GM03348 (cell line): Measurements from ENCODE around the gene SEL1L2.
"Not testable (repeated sequence)": the region's sequence is repeated elsewhere in the genome, so short reads cannot be mapped to it uniquely, and the experiment has no call there.

Source experiments
- DNase-seq: peaks from one replicate; pipeline ENCODE4 v3.0.0; 2012; ENCODE audit warnings: low spot score

Gene SEL1L2, protein sequence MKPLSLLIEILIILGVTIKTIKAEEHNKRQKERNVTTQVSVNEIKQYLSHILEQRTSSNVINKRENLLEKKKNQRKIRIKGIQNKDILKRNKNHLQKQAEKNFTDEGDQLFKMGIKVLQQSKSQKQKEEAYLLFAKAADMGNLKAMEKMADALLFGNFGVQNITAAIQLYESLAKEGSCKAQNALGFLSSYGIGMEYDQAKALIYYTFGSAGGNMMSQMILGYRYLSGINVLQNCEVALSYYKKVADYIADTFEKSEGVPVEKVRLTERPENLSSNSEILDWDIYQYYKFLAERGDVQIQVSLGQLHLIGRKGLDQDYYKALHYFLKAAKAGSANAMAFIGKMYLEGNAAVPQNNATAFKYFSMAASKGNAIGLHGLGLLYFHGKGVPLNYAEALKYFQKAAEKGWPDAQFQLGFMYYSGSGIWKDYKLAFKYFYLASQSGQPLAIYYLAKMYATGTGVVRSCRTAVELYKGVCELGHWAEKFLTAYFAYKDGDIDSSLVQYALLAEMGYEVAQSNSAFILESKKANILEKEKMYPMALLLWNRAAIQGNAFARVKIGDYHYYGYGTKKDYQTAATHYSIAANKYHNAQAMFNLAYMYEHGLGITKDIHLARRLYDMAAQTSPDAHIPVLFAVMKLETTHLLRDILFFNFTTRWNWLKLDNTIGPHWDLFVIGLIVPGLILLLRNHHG

DNA sequence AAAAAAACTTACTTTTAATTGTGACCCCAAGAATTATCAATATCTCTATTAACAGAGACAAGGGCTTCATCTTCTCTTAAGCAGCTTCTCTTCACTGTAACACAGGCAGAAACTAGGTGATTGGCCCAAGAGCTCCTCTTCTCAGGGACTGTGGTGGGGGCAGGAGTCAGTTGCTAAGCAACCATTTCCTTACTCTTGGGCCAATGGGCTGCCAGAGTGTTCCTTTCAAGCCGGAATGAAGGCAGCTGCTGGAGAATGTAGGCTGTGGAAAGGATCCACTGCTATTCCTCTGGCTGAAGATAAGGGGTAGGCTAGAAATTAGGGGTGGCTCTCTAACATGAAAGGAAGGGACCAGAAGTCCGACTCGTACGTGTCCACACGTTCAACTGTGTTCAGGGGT, at the start of gene SEL1L2:
TSS of gene SEL1L2 (minus strand) at position 150 of the 400 bp plus-strand sequence. CDS start at position 70, 80 bp downstream.
- DNase-seq = no peak

DNA sequence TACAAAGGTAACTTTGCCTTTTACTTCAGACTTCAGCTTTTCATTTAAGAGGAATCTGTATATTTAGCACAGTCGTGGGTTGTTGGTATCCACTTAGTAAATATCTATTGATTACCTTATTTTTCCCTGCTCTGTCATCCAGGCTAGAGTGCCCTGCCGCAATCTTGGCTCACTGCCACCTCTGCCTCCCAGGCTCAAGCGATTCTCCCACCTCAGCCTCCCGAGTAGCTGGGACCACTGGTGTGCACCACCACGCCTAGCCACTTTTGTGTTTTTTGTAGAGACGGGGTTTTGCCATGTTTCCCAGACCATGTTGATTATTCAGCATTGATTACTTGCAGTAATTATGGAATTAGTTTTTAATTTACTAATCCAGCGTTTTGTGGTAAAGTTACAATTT, 46.2 kb upstream of the SEL1L2 start:
- no peak for DNase-seq

DNA sequence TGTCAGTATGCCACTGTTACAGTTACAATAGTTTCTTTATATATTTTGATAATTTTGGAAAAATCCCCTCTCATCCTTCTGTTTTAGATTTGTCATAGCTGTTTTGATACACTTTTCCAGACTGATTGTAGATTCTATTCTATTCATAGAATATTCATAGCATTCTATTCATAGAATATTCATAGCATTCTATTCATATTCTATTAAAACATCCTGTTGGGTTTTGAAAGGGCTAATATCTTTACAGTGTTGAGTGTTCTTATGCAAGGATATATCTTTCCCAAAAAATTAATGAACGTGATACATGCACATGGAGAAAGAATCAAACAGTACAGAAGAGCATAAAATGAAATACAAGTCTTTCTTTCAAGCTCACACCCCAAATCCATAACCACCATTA, 42.9 kb upstream of the SEL1L2 start:
- DNase-seq = no peak

DNA sequence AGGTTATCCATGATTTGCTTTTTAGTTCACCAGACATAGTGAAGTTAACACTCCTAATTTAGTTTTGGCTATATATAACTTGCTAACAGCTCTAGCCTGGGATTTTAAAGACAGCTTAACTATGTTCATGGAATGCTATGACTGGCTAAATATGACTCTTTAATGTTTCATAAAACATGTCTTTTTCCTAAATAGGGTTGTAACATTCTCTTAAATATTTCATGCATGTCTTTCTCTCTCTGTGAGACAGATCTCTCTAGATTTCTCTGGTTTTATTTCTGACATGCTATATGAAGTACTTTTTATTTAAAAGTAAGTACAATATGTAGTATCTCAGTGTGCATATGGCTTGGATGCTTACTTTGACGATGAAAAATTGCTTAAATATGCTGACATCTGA, 40.6 kb upstream of the SEL1L2 start:
- DNase-seq = no peak

DNA sequence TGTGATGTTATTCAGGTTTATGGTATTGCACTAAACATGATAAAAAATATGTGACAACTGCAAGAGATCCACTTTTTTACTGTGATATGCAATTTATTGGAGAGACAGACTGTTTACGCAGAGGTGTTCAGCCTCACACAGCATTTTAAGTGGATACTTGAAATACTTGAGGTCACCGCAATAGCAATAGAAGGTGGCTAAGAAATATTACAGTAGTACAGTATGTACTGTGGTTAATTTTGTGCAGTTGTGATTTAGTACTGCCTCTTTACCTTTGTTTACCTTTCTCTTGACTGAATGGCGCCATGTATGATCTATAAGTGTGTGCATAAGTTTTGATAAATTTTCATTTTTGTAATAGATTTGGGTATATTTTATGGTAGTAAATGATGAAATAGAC, 22.3 kb upstream of the SEL1L2 start:
- DNase-seq = no peak

DNA sequence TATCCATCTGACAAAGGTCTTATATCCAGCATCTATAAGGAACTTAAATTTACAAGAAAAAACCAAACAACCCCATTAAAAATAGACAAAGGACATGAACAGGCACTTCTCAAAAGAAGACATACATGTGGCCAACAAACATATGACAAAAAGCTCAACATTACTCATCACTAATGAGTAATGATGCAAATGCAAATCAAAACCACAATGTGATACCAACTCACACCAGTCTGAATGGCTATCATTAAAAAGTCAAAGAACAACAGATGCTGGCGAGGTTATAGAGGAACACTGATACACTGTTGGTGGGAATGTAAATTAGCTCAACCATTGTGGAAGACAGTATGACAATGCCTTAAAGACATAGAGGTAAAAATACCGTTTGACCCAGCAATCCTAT, 18.8 kb upstream of the SEL1L2 start:
- no peak for DNase-seq

DNA sequence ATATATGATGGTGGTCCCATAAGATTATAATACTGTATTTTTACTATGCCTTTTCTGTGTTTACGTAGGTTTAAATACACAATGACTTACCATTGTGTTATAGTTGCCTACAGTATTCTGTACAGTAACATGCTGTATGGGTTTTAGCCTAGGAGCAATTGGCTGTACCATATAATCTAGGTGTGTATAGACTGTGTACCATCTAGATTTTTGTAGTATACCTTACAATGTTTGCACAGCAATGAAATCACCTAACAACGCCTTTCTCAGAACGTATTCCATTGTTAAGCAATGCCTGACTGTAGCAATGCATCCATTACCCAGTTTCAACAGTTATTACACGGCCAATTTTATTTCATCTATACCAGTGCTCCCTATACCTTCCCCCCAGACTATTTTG, 15.6 kb upstream of the SEL1L2 start:
- no peak for DNase-seq

DNA sequence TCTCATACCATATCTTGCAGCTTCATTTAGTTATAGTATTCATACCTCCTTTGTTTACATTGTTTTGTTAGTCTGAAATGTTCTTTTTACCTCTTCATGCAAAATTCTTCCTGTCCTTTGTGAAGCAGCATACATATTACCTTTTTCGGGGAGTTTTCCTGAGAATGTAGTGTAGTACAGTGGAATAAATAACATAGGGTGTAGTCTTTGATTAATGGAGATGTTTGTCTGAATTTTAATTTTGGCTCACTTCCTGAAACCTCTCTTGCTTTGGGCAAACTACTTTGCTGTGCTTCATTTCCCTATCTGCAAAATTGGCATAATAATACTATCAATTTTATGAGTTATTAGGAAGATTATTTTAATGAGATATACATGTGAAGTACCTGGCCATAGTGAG, 10.5 kb upstream of the SEL1L2 start:
- DNase-seq = no peak

DNA sequence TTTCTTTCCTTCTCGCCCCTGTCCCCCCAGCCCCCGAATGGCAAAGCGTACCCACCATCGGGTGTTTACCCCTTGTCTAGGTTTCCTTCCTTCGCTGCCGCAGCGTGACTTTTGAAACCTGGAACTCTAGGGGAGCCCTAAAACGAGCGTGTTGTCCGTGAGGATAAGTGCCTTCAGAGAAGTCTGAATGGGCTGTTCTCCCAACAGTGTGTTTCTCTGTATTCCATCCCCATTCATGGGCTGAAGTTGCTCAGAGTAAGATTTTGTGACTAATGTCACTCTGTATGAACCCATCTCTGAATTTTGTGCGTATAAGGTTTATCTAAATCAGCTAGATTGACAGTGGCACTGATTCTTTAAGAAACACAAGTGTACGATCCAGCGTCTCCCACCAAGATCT, 5.9 kb upstream of the SEL1L2 start:
- no peak for DNase-seq

DNA sequence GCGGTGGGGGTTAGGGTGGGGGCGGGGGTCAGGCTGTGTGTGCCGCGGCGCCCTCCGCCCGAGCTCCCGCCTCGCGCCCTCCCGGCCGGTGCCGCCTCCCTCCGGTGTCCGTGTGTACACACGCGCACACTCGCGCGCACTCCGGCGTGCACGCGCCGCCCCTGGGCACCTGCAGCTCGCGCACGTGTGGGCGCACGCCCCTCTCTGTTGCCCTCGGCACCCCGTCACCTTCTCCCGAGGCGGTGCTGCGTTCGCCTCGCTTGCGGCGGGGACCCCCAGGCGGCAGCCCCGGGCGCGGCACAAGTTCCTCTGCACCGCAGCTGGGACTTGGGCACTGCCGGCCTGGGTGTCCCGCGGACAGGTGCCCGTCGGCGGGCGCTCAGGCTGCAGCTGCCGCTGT, 5.4 kb upstream of the SEL1L2 start:
- peak; percentile 63 for DNase-seq

DNA sequence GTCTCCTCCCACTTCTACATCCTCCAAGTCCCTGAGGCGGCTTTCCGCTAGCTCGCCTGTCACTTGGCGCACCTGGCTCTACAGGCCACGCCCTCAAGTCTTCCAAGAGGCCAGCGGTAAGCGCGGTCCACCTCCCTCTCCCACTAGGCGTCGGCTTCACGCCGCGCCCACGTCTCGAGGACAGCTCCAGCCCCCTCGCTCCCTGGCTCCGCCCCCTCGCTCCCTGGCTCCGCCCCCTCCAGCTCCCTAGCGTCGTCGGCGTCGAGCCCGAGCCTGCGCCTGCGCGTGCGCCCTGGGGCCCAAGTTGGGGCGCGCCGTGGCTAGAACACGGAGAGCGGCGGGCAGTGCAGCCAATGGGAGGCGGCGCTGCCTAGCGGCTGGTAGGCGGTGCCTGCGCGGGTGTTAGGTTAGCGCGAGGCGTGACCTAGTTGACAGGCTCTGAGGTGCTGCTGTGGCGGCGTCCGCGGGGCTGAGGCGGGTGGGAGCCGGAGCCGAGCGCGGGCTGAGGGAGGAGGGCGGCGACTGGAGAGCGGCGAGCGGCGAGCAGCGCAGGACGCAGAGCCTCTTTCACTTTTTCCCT, 4.8 kb upstream of the SEL1L2 start, which contains the start of gene MACROD2:
TSS of gene MACROD2 (plus strand) at position 431 of the 580 bp plus-strand sequence.
- DNase-seq = peak; percentile 100

DNA sequence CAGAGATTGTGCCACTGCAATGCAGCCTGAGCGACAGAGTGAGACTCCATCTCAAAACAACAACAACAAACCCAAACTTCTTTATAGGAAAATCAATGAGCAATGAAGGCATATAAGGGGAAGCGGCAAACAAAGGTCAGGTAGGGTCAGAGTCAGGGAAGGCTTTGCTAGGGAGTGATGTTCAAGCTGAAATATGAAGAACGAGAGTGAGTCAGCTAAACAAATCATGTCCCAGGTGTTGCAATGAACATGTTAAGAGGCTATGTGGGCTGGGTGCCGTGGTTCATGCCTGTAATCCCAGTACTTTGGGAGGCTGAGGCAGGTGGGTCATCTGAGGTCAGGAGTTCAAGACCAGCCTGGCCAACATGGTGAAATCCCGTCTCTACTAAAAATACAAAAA, 1.5 kb upstream of the SEL1L2 start:
- not testable (repeated sequence) for DNase-seq

DNA sequence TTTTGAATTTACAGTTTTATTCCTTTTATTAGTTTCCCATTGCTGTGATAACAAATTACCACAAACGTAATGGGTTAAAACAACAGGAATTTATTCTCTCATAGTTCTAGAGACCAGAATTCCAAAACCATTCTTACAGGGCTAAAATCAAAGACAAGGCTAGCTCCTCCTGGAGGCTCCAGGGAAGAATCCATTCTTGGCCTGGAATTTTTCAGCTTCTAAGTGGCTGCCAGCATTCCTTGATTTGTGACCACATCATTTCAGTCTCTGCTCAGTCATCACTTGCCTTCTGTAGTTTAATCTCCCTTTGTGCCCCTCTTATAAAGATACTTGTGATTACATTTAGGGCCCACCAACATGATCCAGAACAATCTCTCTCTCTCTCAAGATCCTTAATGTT, 897 bp upstream of the SEL1L2 start:
- no peak for DNase-seq

DNA sequence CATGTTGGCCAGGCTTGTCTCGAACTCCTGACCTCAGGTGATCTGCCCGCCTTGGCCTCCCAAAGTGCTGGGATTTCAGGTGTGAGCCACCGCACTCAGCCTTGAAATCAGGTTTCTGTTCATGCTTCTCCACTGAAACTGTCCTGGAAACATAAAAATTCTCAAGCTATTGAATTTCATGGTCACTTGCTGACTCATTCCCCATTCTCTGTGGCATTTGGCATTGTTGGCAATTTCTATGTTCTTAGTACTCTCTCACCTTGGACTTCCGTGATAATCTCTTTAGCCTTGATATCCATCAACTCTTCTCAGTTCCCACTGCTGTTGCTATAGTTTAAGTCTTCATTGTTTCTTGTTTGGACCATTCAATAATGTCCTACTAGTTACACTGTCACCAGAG, 6.2 kb downstream of the SEL1L2 start:
- DNase-seq = no peak

DNA sequence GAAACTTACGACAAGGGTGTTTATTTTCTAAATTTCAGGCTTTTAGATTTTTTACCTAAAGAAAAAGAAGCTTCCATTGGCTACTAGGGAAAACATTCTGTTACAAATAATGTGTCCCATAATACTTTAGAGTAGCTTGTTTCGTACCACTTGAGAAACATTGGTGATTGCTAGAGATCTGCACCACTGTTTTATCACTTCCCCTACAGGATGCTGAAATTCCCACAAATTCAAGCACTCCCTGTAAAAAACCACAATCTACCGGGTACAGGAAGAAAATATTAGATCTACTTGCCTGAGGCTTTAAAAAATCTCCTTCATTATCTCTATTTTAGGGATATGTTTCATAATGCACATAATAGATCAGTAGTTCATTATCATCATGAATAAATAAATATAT, 29.9 kb downstream of the SEL1L2 start:
- no peak for DNase-seq

DNA sequence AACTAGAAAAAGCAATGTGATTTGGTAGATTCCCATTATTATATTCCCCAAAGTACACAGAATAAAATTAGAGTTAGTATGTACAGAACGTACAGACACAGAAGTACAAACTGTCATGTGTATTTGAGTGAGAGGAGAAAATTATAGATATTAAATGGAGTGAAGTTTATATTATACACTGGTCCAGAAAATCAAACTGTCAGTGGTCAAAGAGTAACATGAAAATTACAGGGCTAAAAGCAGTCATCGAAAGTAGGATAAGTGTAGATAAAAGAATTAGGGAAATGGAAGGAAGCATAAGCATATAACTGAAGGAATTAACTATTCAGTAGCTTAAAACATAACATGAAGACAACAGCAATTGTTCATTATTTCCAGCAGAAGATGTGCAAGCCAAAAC, 30.3 kb downstream of the SEL1L2 start:
- DNase-seq = no peak

DNA sequence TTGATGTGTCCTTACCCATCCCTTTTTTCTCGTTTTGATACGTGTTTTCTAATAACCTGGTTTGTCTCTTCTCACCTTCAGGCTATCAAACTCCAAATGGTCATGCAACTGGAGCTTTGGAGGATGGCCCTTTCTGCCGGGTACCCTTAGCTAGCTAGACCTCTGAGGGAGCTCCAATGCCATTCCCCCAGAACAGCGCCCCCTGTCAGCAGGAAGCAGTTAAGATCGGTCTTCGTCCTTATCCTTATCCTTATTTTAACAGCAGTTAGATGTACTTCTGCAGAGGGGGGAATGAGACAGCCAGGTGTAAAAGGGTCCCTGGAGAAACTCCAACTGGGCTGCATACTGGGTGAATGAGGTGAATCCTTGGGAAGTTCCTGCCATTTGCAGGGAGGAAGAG, 37.2 kb downstream of the SEL1L2 start:
- DNase-seq = no peak

DNA sequence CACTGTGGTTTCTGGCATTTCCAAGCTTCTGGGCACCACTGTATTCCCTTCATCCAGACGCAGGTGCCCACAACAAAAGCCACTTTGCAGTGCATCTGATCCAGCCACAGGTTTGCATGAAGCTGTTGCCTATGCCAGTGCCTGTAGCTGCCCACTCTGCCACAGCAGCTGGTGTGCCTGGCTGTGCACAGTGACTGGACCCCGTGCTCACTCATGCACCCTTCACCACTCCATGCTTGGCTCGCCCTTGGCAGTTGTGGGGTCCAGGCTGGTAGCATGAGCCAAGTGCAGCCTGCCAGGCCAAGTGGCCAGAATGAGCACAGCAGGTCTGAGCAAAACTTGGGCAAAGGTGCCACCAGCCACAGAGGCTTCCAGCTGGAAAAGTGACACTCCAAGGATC, 42.7 kb downstream of the SEL1L2 start:
- no peak for DNase-seq

DNA sequence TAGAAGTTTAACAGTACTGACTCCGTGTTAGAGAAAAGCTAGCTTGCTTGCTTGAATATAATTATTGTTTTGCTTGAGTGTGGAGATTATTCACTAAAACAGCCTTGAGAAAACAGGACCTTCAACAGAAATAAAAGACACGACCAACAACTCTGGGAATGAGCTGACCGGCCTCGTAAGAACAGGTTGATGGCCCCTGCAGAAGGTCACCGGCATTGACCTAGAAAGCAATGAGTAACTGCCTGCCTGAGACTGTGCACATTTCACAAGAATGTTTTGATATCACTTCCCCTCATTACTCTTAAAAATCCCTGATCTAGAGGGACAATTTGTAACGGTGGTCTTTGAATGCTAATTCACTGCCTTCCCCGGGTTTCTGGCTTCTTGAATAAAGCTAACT, 49.4 kb downstream of the SEL1L2 start:
- DNase-seq = no peak

DNA sequence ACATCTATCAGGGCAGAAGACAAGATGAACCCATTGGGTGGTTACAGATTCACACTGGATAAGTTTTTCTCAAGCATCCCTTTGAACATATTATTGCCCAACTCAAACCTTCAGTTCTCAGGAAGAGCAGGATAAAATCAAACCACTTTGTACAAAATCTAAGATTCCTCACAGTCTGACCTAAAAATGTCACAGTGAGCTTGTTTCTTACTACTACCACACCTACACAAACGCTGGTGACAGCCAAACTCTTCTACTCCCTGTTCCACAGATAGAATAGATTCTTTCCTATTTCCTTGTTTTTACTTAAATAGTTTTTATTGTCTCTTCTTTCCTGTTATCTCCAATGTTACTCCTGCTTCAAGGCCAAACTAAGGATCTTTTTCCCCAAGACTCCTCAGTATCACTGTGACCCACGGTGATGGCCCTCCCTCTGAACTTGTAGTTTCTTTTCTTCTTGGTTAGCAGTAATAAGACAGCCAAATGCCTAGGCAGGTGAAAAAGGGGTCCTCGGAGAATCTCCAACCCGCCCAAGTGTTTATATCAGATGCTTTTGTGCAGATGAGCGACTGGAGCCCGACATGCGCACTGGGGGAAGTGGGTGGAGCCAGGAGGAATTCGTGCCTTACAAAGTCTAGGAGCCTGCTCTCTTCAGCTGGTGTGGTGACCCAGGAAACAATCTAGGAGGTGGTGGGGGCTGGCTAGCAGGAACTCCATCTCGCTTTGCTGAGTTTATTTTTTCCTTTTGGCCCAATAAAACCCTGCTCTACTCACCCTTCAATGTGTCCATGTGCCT, 53.4 kb downstream of the SEL1L2 start:
- no peak for DNase-seq

DNA sequence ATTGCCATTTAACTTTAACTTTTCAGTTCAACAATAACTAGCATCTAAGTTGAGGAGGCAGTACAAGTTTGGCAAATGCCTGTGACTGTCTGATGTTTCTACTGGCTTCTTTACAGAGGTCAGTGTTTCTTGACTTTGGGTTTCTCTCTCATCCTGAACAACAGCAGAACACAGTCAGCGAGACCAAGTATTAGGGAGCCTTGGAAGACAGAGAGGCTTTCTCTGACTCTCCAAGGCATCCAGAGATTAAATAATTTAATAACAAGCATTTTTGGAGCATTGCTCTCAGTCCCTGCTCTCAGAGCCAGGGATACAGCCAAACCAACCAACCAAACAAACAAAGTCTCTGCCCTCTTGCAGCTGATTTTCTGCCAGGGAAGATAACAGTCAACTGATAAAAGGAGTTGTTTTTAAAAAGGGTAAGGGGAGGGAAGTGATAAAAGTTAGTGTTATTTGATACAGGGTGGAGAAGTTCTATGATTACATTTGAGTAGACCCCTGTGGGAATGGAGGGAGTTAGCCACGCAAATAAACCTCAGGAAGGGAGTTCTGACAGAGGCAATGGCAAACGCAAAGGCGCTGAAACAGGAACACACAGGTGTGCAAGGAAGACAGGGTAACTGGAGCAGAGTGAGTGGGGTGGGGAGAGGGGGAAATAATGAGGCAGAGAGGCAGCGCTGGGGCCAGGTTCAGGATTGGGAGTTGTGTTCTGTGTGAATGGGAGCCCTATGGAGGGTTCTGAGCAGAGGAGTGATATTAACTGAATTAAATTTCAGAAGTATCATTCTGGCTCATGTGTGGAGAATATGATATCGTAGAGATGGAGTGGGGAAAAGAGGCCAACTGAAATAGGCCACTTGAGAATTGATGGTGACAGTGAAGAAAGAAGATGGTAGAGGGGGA, 55.2 kb downstream of the SEL1L2 start:
- no peak for DNase-seq
